Suprapubic skin (tissue), 4 donors: Measurements from ENCODE around the gene TBC1D22A. TPM values are rescaled to one million over a fixed set of nuclear protein-coding genes. Genes with fewer than 3 reads are reported as not detected.

Source experiments
- DNase-seq, 2 donors: peaks; one replicate each; pipeline ENCODE4 v3.0.0-alpha.2; 2019; ENCODE audit warnings: low spot score in 2 of 2
- H3K27ac ChIP-seq: fragments of 200-600 bp; sonication (generic); one replicate; pipeline ENCODE4 v1.5.1; 2019
- H3K27me3 ChIP-seq: fragments of 200-600 bp; sonication (generic); one replicate; pipeline ENCODE4 v1.5.1; 2019
- H3K36me3 ChIP-seq: fragments of 200-600 bp; sonication (generic); one replicate; pipeline ENCODE4 v1.5.1; 2019
- H3K4me1 ChIP-seq: fragments of 200-600 bp; sonication (generic); one replicate; pipeline ENCODE4 v1.5.1; 2019
- H3K4me3 ChIP-seq: fragments of 200-600 bp; sonication (generic); one replicate; pipeline ENCODE4 v1.5.1; 2019; ENCODE audit warnings: mild to moderate bottlenecking
- H3K9me3 ChIP-seq: fragments of 200-600 bp; sonication (generic); one replicate; pipeline ENCODE4 v1.5.1; 2019
- CTCF ChIP-seq, 2 donors: fragments of 200-600 bp in 1 of 2; fragments of 450-650 bp in 1 of 2; sonication (generic) in 1 of 2; IDR thresholded peaks; one replicate each; pipeline ENCODE4 v1.5.1; 2016 to 2019; ENCODE audit warnings: antibody characterized with exemption in 2 of 2, mild to moderate bottlenecking in 1 of 2, moderate library complexity in 1 of 2
- EP300 ChIP-seq: sonication (generic); formaldehyde crosslinking; IDR thresholded peaks from one replicate; pipeline ENCODE4 v1.6.1; 2017; ENCODE audit warnings: antibody characterized with exemption
- POLR2A ChIP-seq, 2 donors: fragments of 450-650 bp; IDR thresholded peaks; one replicate each; pipeline ENCODE4 v1.6.1; 2017; ENCODE audit warnings: antibody characterized with exemption in 2 of 2, mild to moderate bottlenecking in 2 of 2, moderate library complexity in 2 of 2
- POLR2AphosphoS5 ChIP-seq, 3 donors: sonication (generic); formaldehyde crosslinking; IDR thresholded peaks; one replicate each; pipeline ENCODE4 v1.6.1; 2017; ENCODE audit warnings: antibody characterized with exemption in 3 of 3
- WGBS: methylation state at CpG from one replicate; pipeline ENCODE4 v1.1.5; 2018; 5-methylcytosine and 5-hydroxymethylcytosine counted together
- total RNA-seq, 4 donors: library from RNA; depleted of rRNA; stranded (reverse); fragments of >200 nt; gene quantifications; one replicate each; pipeline ENCODE4 v1.1.0, GENCODE V29; 2016

TBC1D22A gene
- total RNA-seq, 4 donors from 2014 or later = 24.8 to 43.2 (median 35.4) TPM

GRCh38 chr22:46907241-46908215 is 145.1 kb downstream of the TBC1D22A start:
- Histone ChIP-seq H3K9me3 (no peaks in the 10 kb centered on the region), H3K4me3 (no peak overlapping the region), H3K36me3 (peaks cover 19% of the 10 kb centered on the region), H3K4me1 (no peaks in the 10 kb centered on the region), H3K27me3 (no peaks in the 10 kb centered on the region), H3K27ac (no peak overlapping the region)
- 93% methylated on average over 24 of the region's 24 CpGs for WGBS
- no peak for DNase-seq
- TF ChIP-seq POLR2A (IDR thresholded peaks at IDR 0.05) = no peak

- Histone ChIP-seq H3K9me3 (no peaks in the 10 kb centered on the region), H3K27ac (no peak overlapping the region), H3K36me3 (peaks cover 24% of the 10 kb centered on the region), H3K4me1 (no peaks in the 10 kb centered on the region), H3K4me3 (no peak overlapping the region), H3K27me3 (no peaks in the 10 kb centered on the region)
- WGBS = 88% methylated on average over 13 of the region's 15 CpGs
- TF ChIP-seq POLR2AphosphoS5 (IDR thresholded peaks at IDR 0.05) (no peak), POLR2A (IDR thresholded peaks at IDR 0.05) (no peak), EP300 (no peak), CTCF (IDR thresholded peaks at IDR 0.05) (no peak)
- DNase-seq = no peak
These were observed 146.2 kb downstream of the TBC1D22A start for GRCh38 chr22:46908641-46909107.

GRCh38 chr22:46909237-46910030 is 147.0 kb downstream of the TBC1D22A start:
- no peak overlapping the region for H3K4me3 ChIP-seq
- peaks cover 30% of the 10 kb centered on the region for H3K36me3 ChIP-seq
- H3K27me3 ChIP-seq = no peaks in the 10 kb centered on the region
- no peaks in the 10 kb centered on the region for H3K4me1 ChIP-seq
- 92% methylated on average over 23 of the region's 26 CpGs for WGBS
- no peak for DNase-seq
- no peaks in the 10 kb centered on the region for H3K9me3 ChIP-seq
- no peak overlapping the region for H3K27ac ChIP-seq
- TF ChIP-seq EP300 = no peak
- no peak for TF ChIP-seq POLR2AphosphoS5 (IDR thresholded peaks at IDR 0.05)
- no peak for TF ChIP-seq CTCF (IDR thresholded peaks at IDR 0.05)
- no peak for TF ChIP-seq POLR2A (IDR thresholded peaks at IDR 0.05)

GRCh38 chr22:46910624-46911023 is 148.2 kb downstream of the TBC1D22A start:
- DNase-seq = no peak

GRCh38 chr22:46911346-46911745 is 148.9 kb downstream of the TBC1D22A start:
- 84% methylated on average over 10 of the region's 10 CpGs for WGBS
- peaks cover 36% of the 10 kb centered on the region for H3K36me3 ChIP-seq
- no peaks in the 10 kb centered on the region for H3K4me1 ChIP-seq
- TF ChIP-seq POLR2AphosphoS5 (IDR thresholded peaks at IDR 0.05) (no peak), EP300 (no peak), POLR2A (IDR thresholded peaks at IDR 0.05) (no peak), CTCF (IDR thresholded peaks at IDR 0.05) (no peak)
- H3K27me3 ChIP-seq = no peaks in the 10 kb centered on the region
- no peak overlapping the region for H3K27ac ChIP-seq
- DNase-seq = no peak
- no peak overlapping the region for H3K4me3 ChIP-seq
- no peaks in the 10 kb centered on the region for H3K9me3 ChIP-seq

More at GRCh38 chr22:46910624-46911023, 148.2 kb downstream of the TBC1D22A start:
- no peaks in the 10 kb centered on the region for H3K27me3 ChIP-seq
- no peaks in the 10 kb centered on the region for H3K4me1 ChIP-seq
- no peak for TF ChIP-seq CTCF (IDR thresholded peaks at IDR 0.05)
- TF ChIP-seq POLR2AphosphoS5 (IDR thresholded peaks at IDR 0.05) = no peak
- no peak for TF ChIP-seq POLR2A (IDR thresholded peaks at IDR 0.05)
- TF ChIP-seq EP300 = no peak
- H3K27ac ChIP-seq = no peak overlapping the region
- H3K36me3 ChIP-seq = peaks cover 30% of the 10 kb centered on the region
- H3K9me3 ChIP-seq = no peaks in the 10 kb centered on the region
- H3K4me3 ChIP-seq = no peak overlapping the region
- WGBS = 93% methylated on average over 9 of the region's 9 CpGs
